A549 (cell line): ENCODE measurements around the gene FAM107B. TPM values are rescaled to one million over a fixed set of nuclear protein-coding genes. Genes with fewer than 3 reads are reported as not detected.

Experiments used
- ATAC-seq, 2 experiments: fragments of 200-7000 bp in 1 of 2; fragments of >200 bp in 1 of 2; cut with Nextera tagmentation in 1 of 2; cut with Tn5 transposase in 1 of 2; 3 replicates each; pipeline versions ENCODE4 v1.8.0 to v1.9.1; 2018 to 2020; ENCODE audit warnings: mild to moderate bottlenecking in 1 of 2, moderate library complexity in 1 of 2
- CTCF ChIA-PET: fragments of 300-600 bp; sonication (Branson Sonifier 250); formaldehyde crosslinking; extraction: SDS; loops from one replicate; lab custom pipeline; 2021; ENCODE audit warnings: antibody characterized with exemption, inconsistent platforms; lab: Yijun Ruan, JAX
- POLR2A ChIA-PET: fragments of 350-600 bp; formaldehyde crosslinking; extraction: SDS; loops from one replicate; lab custom pipeline; 2021; ENCODE audit warnings: antibody characterized with exemption, inconsistent platforms; lab: Yijun Ruan, JAX
- DNase-seq, 2 experiments: peaks; one replicate each; pipeline versions ENCODE4 v3.0.0 to v3.0.0-alpha.2; 2011 to 2016; ENCODE audit warnings: low read depth in 1 of 2, low spot score in 1 of 2
- FAIRE-seq: peaks from 2 replicates; lab custom pipeline; 2011; peaks lifted over from hg19 to GRCh38; lab: Jason Lieb, UNC
- H3K27ac ChIP-seq, 2 experiments: fragments of >200 bp; sonication (Bioruptor Twin); formaldehyde crosslinking; 3 replicates each; pipeline ENCODE4 v1.5.1; 2016 to 2017
- H3K4me1 ChIP-seq: fragments of >200 bp; sonication (Bioruptor Twin); formaldehyde crosslinking; 3 replicates; pipeline ENCODE4 v1.6.1; 2016
- H3K4me2 ChIP-seq: fragments of >200 bp; sonication (Bioruptor Twin); formaldehyde crosslinking; 3 replicates; pipeline ENCODE4 v1.6.1; 2016
- H3K4me3 ChIP-seq: fragments of >200 bp; sonication (Bioruptor Twin); formaldehyde crosslinking; 3 replicates; pipeline ENCODE4 v1.5.1; 2016
- H3K9me3 ChIP-seq: fragments of >200 bp; sonication (Bioruptor Twin); formaldehyde crosslinking; 3 replicates; pipeline ENCODE4 v1.6.1; 2016
- CBX2 ChIP-seq: fragments of 200-600 bp; sonication (generic); IDR thresholded peaks from 2 replicates; pipeline ENCODE4 v1.6.1; 2016; ENCODE audit warnings: low read depth, mild to moderate bottlenecking, borderline replicate concordance
- CEBPB ChIP-seq, 2 experiments: fragments of >200 bp in 1 of 2; sonication (Bioruptor Twin) in 1 of 2; formaldehyde crosslinking in 1 of 2; IDR thresholded peaks; 2 replicates each; pipeline ENCODE4 v1.6.1; 2012 to 2016
- CHD2 ChIP-seq: fragments of 150-350 bp; IDR thresholded peaks from 2 replicates; pipeline ENCODE4 v1.6.1; 2014; ENCODE audit warnings: low read length; ENCODE audit not compliant: partially characterized antibody
- EHMT2 ChIP-seq: fragments of 200-600 bp; sonication (generic); IDR thresholded peaks from 2 replicates; pipeline ENCODE4 v1.6.1; 2016; ENCODE audit warnings: antibody characterized with exemption, low read depth, mild to moderate bottlenecking, moderate library complexity
- EP300 ChIP-seq, 2 experiments: fragments of >200 bp; sonication (Bioruptor Twin); formaldehyde crosslinking; IDR thresholded peaks; 2 replicates in 1 of 2; 3 replicates in 1 of 2; pipeline ENCODE4 v1.6.1; 2016 to 2017
- FOXS1 ChIP-seq: fragments of 250-450 bp; sonication (Bioruptor Pico); IDR thresholded peaks from 2 replicates; pipeline ENCODE4 v1.5.0; 2020; ENCODE audit warnings: mild to moderate bottlenecking, moderate library complexity
- HDAC2 ChIP-seq: fragments of 200-600 bp; sonication (generic); IDR thresholded peaks from 2 replicates; pipeline ENCODE4 v1.6.1; 2016
- HES2 ChIP-seq: fragments of >200 bp; sonication (Bioruptor Twin); formaldehyde crosslinking; IDR thresholded peaks from 2 replicates; pipeline ENCODE4 v1.6.1; 2016
- HMGXB4 ChIP-seq: fragments of 250-450 bp; sonication (Bioruptor Pico); IDR thresholded peaks from 2 replicates; pipeline ENCODE4 v1.5.0; 2021; ENCODE audit warnings: mild to moderate bottlenecking, moderate library complexity, borderline replicate concordance
- HOXA7 ChIP-seq: fragments of 250-450 bp; sonication (Bioruptor Pico); IDR thresholded peaks from 2 replicates; pipeline ENCODE4 v1.5.0; 2020; ENCODE audit warnings: mild to moderate bottlenecking, moderate library complexity
- HOXB13 ChIP-seq: fragments of 250-450 bp; sonication (Bioruptor Pico); IDR thresholded peaks from 2 replicates; pipeline ENCODE4 v1.5.0; 2020; ENCODE audit warnings: low read depth, mild to moderate bottlenecking, moderate library complexity
- HOXB5 ChIP-seq: fragments of 250-450 bp; sonication (Bioruptor Pico); IDR thresholded peaks from 2 replicates; pipeline ENCODE4 v1.5.0; 2020; ENCODE audit warnings: mild to moderate bottlenecking, moderate library complexity
- KDM1A ChIP-seq: fragments of 200-600 bp; sonication (generic); IDR thresholded peaks from 2 replicates; pipeline ENCODE4 v1.6.1; 2016; ENCODE audit warnings: low read depth, mild to moderate bottlenecking
- KDM5A ChIP-seq: fragments of 200-600 bp; sonication (generic); IDR thresholded peaks from 2 replicates; pipeline ENCODE4 v1.6.1; 2016; ENCODE audit warnings: antibody characterized with exemption, mild to moderate bottlenecking
- MAFK ChIP-seq: fragments of 450-650 bp; IDR thresholded peaks from 2 replicates; pipeline ENCODE4 v1.6.1; 2014; ENCODE audit not compliant: partially characterized antibody
- MAZ ChIP-seq: fragments of 150-350 bp; IDR thresholded peaks from 2 replicates; pipeline ENCODE4 v1.6.1; 2014; ENCODE audit warnings: antibody characterized with exemption, low read depth, low read length, borderline replicate concordance
- MYC ChIP-seq: IDR thresholded peaks from 2 replicates; pipeline ENCODE4 v1.6.1; 2012; ENCODE audit warnings: mild to moderate bottlenecking, inconsistent platforms, low read length, improper control_type of control experiment, borderline replicate concordance
- NR3C1 ChIP-seq: fragments of >200 bp; sonication (Bioruptor Twin); formaldehyde crosslinking; IDR thresholded peaks from 3 replicates; pipeline ENCODE4 v1.6.1; 2017
- RARB ChIP-seq: fragments of 250-450 bp; sonication (Bioruptor Pico); IDR thresholded peaks from 2 replicates; pipeline ENCODE4 v1.8.0; 2021; ENCODE audit warnings: mild to moderate bottlenecking, moderate library complexity
- RCOR1 ChIP-seq: fragments of 150-350 bp; IDR thresholded peaks from 2 replicates; pipeline ENCODE4 v1.6.1; 2014; ENCODE audit warnings: antibody characterized with exemption, low read length, low read depth
- RFX5 ChIP-seq: fragments of 450-650 bp; IDR thresholded peaks from 2 replicates; pipeline ENCODE4 v1.7.1; 2014; ENCODE audit warnings: antibody characterized with exemption, mild to moderate bottlenecking, moderate library complexity
- RNF2 ChIP-seq: fragments of 200-600 bp; sonication (generic); IDR thresholded peaks from 2 replicates; pipeline ENCODE4 v1.6.1; 2016; ENCODE audit warnings: low read depth, mild to moderate bottlenecking, antibody characterized with exemption, moderate library complexity, borderline replicate concordance
- SMC3 ChIP-seq: fragments of >200 bp; sonication (Bioruptor Twin); formaldehyde crosslinking; IDR thresholded peaks from 3 replicates; pipeline ENCODE4 v1.6.1; 2018; ENCODE audit warnings: inconsistent platforms
- TFCP2L1 ChIP-seq: fragments of 250-450 bp; sonication (Bioruptor Pico); IDR thresholded peaks from 2 replicates; pipeline ENCODE4 v1.5.0; 2021; ENCODE audit warnings: mild to moderate bottlenecking
- TP53 ChIP-seq: fragments of 250-450 bp; sonication (Bioruptor Pico); IDR thresholded peaks from 2 replicates; pipeline ENCODE4 v1.5.0; 2021; ENCODE audit warnings: mild to moderate bottlenecking, moderate library complexity
- USF2 ChIP-seq: fragments of 450-650 bp; IDR thresholded peaks from 2 replicates; pipeline ENCODE4 v1.6.1; 2014; ENCODE audit warnings: antibody characterized with exemption
- WGBS: methylation state at CpG from one replicate; pipeline ENCODE4 v1.1.6; 2017; ENCODE audit errors: missing lambda C conversion rate; 5-methylcytosine and 5-hydroxymethylcytosine counted together
- polyA plus RNA-seq, 4 experiments: library from polyadenylated mRNA; depleted of rRNA in 3 of 4; stranded (reverse); fragments of >200 nt; fragmentation: RNase III in 1 of 4; extraction: RNeasy Plus Mini Kit Qiagen cat#74134 plus additional on column Dnase treatment in 1 of 4; gene quantifications; 2 replicates in 3 of 4; 3 replicates in 1 of 4; pipeline ENCODE4 v1.2.3, GENCODE V29; 2011 to 2017
- TF ChIP-seq, protein P1 (sequence below): IDR thresholded peaks from 2 replicates; pipeline ENCODE4 v1.6.1; 2012; ENCODE audit warnings: low read depth, borderline replicate concordance
- TF ChIP-seq, protein P2 (sequence below): fragments of >200 bp; sonication (Bioruptor Twin); formaldehyde crosslinking; IDR thresholded peaks from 3 replicates; pipeline ENCODE4 v1.6.1; 2016
- TF ChIP-seq, protein P3 (sequence below): fragments of >200 bp; sonication (Bioruptor Twin); formaldehyde crosslinking; IDR thresholded peaks from 3 replicates; pipeline ENCODE4 v1.5.1; 2016

Gene FAM107B
- polyA plus RNA-seq, 2 of the 4 experiments (the other 2 are of a cell fraction), result 99.9 to 173 TPM

DNA sequence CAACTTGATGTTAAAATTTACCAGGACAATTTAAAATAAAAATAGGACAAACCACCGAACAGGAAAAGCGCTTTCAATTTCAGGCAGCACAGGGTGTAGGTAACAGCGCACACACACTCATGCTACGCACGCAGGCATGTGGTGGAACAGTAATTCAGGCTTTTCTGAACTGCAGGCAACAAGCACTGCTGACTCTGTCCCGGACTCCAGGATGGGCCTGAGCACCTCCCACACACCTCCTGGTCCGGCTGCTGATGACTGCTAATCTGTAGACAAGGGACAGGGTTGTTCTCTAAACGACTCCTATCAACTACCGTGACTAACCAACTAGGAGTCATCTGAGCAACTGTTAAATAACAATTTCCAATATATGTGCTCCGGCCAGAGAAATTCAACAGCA, 251.4 kb downstream of the FAM107B start:
- POLR2A ChIA-PET, result no interaction called here

GRCh38 chr10:14519785-14520184, 254.9 kb downstream of the FAM107B start:
- H3K4me3 ChIP-seq, result no peak overlapping the region
- 91% methylated on average over 7 of the region's 7 CpGs for WGBS
- no peak overlapping the region for H3K4me2 ChIP-seq
- ATAC-seq, result no peak
- H3K27ac ChIP-seq, result no peak overlapping the region
- no peak for FAIRE-seq
- DNase-seq, result no peak
- H3K9me3 ChIP-seq, result no peaks in the 10 kb centered on the region
- peaks cover 7% of the 10 kb centered on the region for H3K4me1 ChIP-seq
- ChIA-PET CTCF (interaction anchor here (0.6 to 0.7 kb wide), 2 partner anchors 16 to 21 kb away, joined by 3 to 4 read pairs; no protein-coding TSS in a partner anchor), POLR2A (no interaction called here)
- no peak for TF ChIP-seq HDAC2
- no peak for TF ChIP-seq MAZ
- no peak for TF ChIP-seq EHMT2
- TF ChIP-seq, protein P1, sequence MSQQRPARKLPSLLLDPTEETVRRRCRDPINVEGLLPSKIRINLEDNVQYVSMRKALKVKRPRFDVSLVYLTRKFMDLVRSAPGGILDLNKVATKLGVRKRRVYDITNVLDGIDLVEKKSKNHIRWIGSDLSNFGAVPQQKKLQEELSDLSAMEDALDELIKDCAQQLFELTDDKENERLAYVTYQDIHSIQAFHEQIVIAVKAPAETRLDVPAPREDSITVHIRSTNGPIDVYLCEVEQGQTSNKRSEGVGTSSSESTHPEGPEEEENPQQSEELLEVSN, result no peak
- no peak for TF ChIP-seq TFCP2L1 (CRISPR knock-in tag)
- TF ChIP-seq HMGXB4 (CRISPR knock-in tag), result no peak
- no peak for TF ChIP-seq SMC3
- TF ChIP-seq HES2, result no peak
- no peak for TF ChIP-seq RNF2
- TF ChIP-seq KDM1A, result no peak
- no peak for TF ChIP-seq CEBPB (IDR thresholded peaks at IDR 0.05)
- no peak for TF ChIP-seq MYC
- TF ChIP-seq, protein P2, sequence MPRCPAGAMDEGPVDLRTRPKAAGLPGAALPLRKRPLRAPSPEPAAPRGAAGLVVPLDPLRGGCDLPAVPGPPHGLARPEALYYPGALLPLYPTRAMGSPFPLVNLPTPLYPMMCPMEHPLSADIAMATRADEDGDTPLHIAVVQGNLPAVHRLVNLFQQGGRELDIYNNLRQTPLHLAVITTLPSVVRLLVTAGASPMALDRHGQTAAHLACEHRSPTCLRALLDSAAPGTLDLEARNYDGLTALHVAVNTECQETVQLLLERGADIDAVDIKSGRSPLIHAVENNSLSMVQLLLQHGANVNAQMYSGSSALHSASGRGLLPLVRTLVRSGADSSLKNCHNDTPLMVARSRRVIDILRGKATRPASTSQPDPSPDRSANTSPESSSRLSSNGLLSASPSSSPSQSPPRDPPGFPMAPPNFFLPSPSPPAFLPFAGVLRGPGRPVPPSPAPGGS, result no peak

More for the DNA sequence above, 251.4 kb downstream of the FAM107B start:
- CTCF ChIA-PET, result interaction anchor here (0.6 to 1.3 kb wide), 2 partner anchors 25 to 88 kb away, joined by 3 to 4 read pairs; no protein-coding TSS in a partner anchor
- DNase-seq (no peak), FAIRE-seq (no peak), ATAC-seq (no peak; a peak in 1 of 6 replicates)
- H3K4me2 ChIP-seq, result no peak overlapping the region
- no peak overlapping the region for H3K4me3 ChIP-seq
- H3K4me1 ChIP-seq, result peaks cover 34% of the 10 kb centered on the region
- 91% methylated on average over 10 of the region's 10 CpGs for WGBS
- TF ChIP-seq HOXB13 (CRISPR knock-in tag) (no peak), KDM5A (no peak), USF2 (no peak), NR3C1 (no peak), MAZ (no peak), TP53 (no peak), HOXA7 (CRISPR knock-in tag) (no peak), RARB (CRISPR knock-in tag) (no peak), EP300 (IDR thresholded peaks at IDR 0.05) (no peak), FOXS1 (no peak), MAFK (no peak), HMGXB4 (CRISPR knock-in tag) (no peak), CBX2 (no peak), RFX5 (no peak), MYC (no peak), CHD2 (no peak), HOXB5 (CRISPR knock-in tag) (no peak), RCOR1 (no peak)
- TF ChIP-seq, protein P3, sequence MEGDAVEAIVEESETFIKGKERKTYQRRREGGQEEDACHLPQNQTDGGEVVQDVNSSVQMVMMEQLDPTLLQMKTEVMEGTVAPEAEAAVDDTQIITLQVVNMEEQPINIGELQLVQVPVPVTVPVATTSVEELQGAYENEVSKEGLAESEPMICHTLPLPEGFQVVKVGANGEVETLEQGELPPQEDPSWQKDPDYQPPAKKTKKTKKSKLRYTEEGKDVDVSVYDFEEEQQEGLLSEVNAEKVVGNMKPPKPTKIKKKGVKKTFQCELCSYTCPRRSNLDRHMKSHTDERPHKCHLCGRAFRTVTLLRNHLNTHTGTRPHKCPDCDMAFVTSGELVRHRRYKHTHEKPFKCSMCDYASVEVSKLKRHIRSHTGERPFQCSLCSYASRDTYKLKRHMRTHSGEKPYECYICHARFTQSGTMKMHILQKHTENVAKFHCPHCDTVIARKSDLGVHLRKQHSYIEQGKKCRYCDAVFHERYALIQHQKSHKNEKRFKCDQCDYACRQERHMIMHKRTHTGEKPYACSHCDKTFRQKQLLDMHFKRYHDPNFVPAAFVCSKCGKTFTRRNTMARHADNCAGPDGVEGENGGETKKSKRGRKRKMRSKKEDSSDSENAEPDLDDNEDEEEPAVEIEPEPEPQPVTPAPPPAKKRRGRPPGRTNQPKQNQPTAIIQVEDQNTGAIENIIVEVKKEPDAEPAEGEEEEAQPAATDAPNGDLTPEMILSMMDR, result no peak
- TF ChIP-seq, protein P1, result no peak
- H3K27ac ChIP-seq, result 0 out of 6 replicates have a peak overlapping the region, but pooled peaks of 1 of the 2 experiments have one; percentile 1
- H3K9me3 ChIP-seq, result no peaks in the 10 kb centered on the region
